OCI-LY3 (cell line): Measurements from ENCODE around the gene LPP.

Experiments
- H2AFZ ChIP-seq: fragments of 200-600, 300-600 bp; shearing (Covaris generic); 2 replicates; pipeline ENCODE4 v1.6.0; 2014; ENCODE audit warnings: antibody characterized with exemption, low read depth, low read length
- H3K27ac ChIP-seq: fragments of 200-600, 300-600 bp; sonication (generic); 2 replicates; pipeline ENCODE4 v1.5.1; 2014; ENCODE audit warnings: mild to moderate bottlenecking, low read length, moderate library complexity, mixed read lengths
- H3K27me3 ChIP-seq: fragments of 200-600, 300-600 bp; sonication (generic); 2 replicates; pipeline ENCODE4 v1.6.1; 2014; ENCODE audit warnings: low read depth, low read length, mixed read lengths
- H3K36me3 ChIP-seq: fragments of 200-600, 300-600 bp; sonication (generic); replicated peaks from 2 replicates; pipeline ENCODE3; 2014; ENCODE audit warnings: low read depth, low read length, mixed read lengths
- H3K4me1 ChIP-seq: fragments of 300-600, 200-600 bp; sonication (generic); 2 replicates; pipeline ENCODE4 v1.6.1; 2014; ENCODE audit warnings: low read length, mixed read lengths
- H3K4me2 ChIP-seq: fragments of 200-600, 300-600 bp; sonication (generic); 2 replicates; pipeline ENCODE4 v1.6.1; 2014; ENCODE audit warnings: low read length, mixed read lengths
- H3K4me3 ChIP-seq: fragments of 300-600, 200-600 bp; sonication (generic); 2 replicates; pipeline ENCODE4 v1.5.1; 2014; ENCODE audit warnings: antibody characterized with exemption, mild to moderate bottlenecking, low read length, moderate library complexity
- H3K79me2 ChIP-seq: fragments of 300-600, 200-600 bp; shearing (Covaris generic); 2 replicates; pipeline ENCODE4 v1.6.1; 2014; ENCODE audit warnings: mild to moderate bottlenecking, low read length, mixed read lengths
- H3K9ac ChIP-seq: fragments of 300-600, 200-600 bp; shearing (Covaris generic); 2 replicates; pipeline ENCODE4 v1.6.0; 2014; ENCODE audit warnings: mild to moderate bottlenecking, low read length, moderate library complexity
- H3K9me3 ChIP-seq: fragments of 200-600, 300-600 bp; shearing (Covaris generic); 2 replicates; pipeline ENCODE4 v1.6.1; 2014; ENCODE audit warnings: low read length, mixed read lengths; ENCODE audit not compliant: insufficient read depth
- H4K20me1 ChIP-seq: fragments of 200-600, 300-600 bp; sonication (generic); 2 replicates; pipeline ENCODE4 v1.6.1; 2016; ENCODE audit warnings: low read length, mixed read lengths; ENCODE audit not compliant: insufficient read depth
- CTCF ChIP-seq: fragments of 200-600, 300-600 bp; sonication (generic); IDR thresholded peaks from 2 replicates; pipeline ENCODE4 v1.5.1; 2014; ENCODE audit warnings: antibody characterized with exemption, low read length, low read depth
- EZH2phosphoT487 ChIP-seq: fragments of 200-600 bp; shearing (Covaris generic); IDR thresholded peaks from 2 replicates; pipeline ENCODE4 v1.6.1; 2018; ENCODE audit warnings: antibody characterized with exemption, mixed run types, low read depth

Gene LPP

GRCh38 chr3:188863999-188864406 is 710.0 kb downstream of the LPP start:
- Histone ChIP-seq H3K4me2 (no peak overlapping the region), H3K4me1 (peaks cover 25% of the 10 kb centered on the region), H3K27me3 (no peaks in the 10 kb centered on the region), H3K79me2 (no peaks in the 10 kb centered on the region), H3K27ac (no peak overlapping the region), H3K36me3 (peaks cover 3% of the 10 kb centered on the region), H2AFZ (no peak overlapping the region), H4K20me1 (no peaks in the 10 kb centered on the region), H3K9ac (no peak overlapping the region), H3K4me3 (no peak overlapping the region), H3K9me3 (no peaks in the 10 kb centered on the region)
- no peak for TF ChIP-seq EZH2phosphoT487
- no peak for TF ChIP-seq CTCF

- Histone ChIP-seq H3K79me2 (no peaks in the 10 kb centered on the region), H3K9ac (peak overlapping the region; percentile 40; the same call in 1 of the 2 replicates), H3K36me3 (no peaks in the 10 kb centered on the region), H3K4me1 (peaks cover 17% of the 10 kb centered on the region), H4K20me1 (no peaks in the 10 kb centered on the region), H3K27ac (peak overlapping the region; percentile 63), H3K4me2 (peak overlapping the region; percentile 58), H3K4me3 (no peak overlapping the region), H3K9me3 (no peaks in the 10 kb centered on the region), H2AFZ (no peak overlapping the region; the same call in 1 of the 2 replicates), H3K27me3 (no peaks in the 10 kb centered on the region)
- TF ChIP-seq EZH2phosphoT487, result no peak
- TF ChIP-seq CTCF, result no peak
Measured at GRCh38 chr3:188867691-188868265, 713.8 kb downstream of the LPP start.

- no peak for TF ChIP-seq CTCF
- TF ChIP-seq EZH2phosphoT487, result no peak
Measured at GRCh38 chr3:188868803-188869202, 714.8 kb downstream of the LPP start.

GRCh38 chr3:188869628-188870027 is 715.7 kb downstream of the LPP start:
- no peak for TF ChIP-seq EZH2phosphoT487
- no peak for TF ChIP-seq CTCF
- no peak overlapping the region for H3K4me2 ChIP-seq
- no peaks in the 10 kb centered on the region for H3K79me2 ChIP-seq
- no peaks in the 10 kb centered on the region for H3K27me3 ChIP-seq
- H2AFZ ChIP-seq, result no peak overlapping the region
- no peak overlapping the region for H3K9ac ChIP-seq
- no peak overlapping the region for H3K4me3 ChIP-seq
- H4K20me1 ChIP-seq, result no peaks in the 10 kb centered on the region
- H3K27ac ChIP-seq, result no peak overlapping the region
- H3K36me3 ChIP-seq, result peaks cover 3% of the 10 kb centered on the region
- H3K4me1 ChIP-seq, result peaks cover 17% of the 10 kb centered on the region
- H3K9me3 ChIP-seq, result no peaks in the 10 kb centered on the region

More at GRCh38 chr3:188868803-188869202, 714.8 kb downstream of the LPP start:
- Histone ChIP-seq H3K79me2 (no peaks in the 10 kb centered on the region), H3K27me3 (no peaks in the 10 kb centered on the region), H4K20me1 (no peaks in the 10 kb centered on the region), H3K4me3 (no peak overlapping the region), H3K36me3 (no peaks in the 10 kb centered on the region), H3K27ac (peak overlapping the region; percentile 63), H3K4me1 (peaks cover 17% of the 10 kb centered on the region), H2AFZ (no peak overlapping the region), H3K9ac (peak overlapping the region; percentile 40; the same call in 1 of the 2 replicates), H3K9me3 (no peaks in the 10 kb centered on the region), H3K4me2 (peak overlapping the region; percentile 58; the same call in 1 of the 2 replicates)
